ENCODE data around the gene ZNF710. TPM values are rescaled to one million over a fixed set of nuclear protein-coding genes. Genes with fewer than 3 reads are reported as not detected.

The ZNF710 gene
- total and polyA plus RNA-seq, 2 donors (not counting 3 experiments of a cell fraction or from before 2014, with no cell fraction given), result 8.9 to 32.4 TPM

DNA sequence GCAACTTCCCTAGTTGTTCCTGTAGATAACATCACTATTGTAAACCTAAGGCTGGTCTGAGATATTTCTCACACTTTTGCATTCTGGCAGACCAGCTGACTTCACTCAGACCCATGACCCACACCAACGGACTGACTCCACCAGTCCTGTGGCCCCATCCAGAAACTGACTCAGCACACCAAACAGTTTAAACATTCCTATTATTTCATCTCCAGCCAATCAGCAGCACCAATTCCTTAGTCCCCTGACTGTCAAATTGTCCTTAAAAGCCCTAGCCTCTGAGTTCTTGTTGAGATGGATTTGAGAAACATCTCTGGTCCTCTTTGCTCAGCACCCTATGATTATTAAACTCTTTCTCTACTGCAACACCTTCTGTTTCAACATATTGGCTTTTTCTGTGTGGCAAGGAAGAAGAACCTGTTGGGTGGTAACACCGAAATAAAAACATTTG, 113.4 kb downstream of the ZNF710 start:
- CTCF ChIA-PET, result no interaction called here
- peaks cover 2% of the 10 kb centered on the region for H3K9me3 ChIP-seq (replicated peaks; ENCODE audit: control insufficient read depth, insufficient read depth, low read length)
- no peak for FAIRE-seq
- no peaks in the 10 kb centered on the region for H3K36me3 ChIP-seq (ENCODE audit: control insufficient read depth in 2 of 2, extremely low read depth in 1 of 2, insufficient read depth in 2 of 2, low read length in 2 of 2)
- no peaks in the 10 kb centered on the region for H4K20me1 ChIP-seq (replicated peaks; ENCODE audit: control insufficient read depth, extremely low read depth, insufficient read depth, low read length)
- no peak overlapping the region for H2AFZ ChIP-seq (ENCODE audit: low read depth, low read length)
- H3K27ac ChIP-seq (ENCODE audit: insufficient read depth, low read depth, low read length), result no peak overlapping the region
- POLR2A ChIA-PET, result no interaction called here
- dilution Hi-C loops (cut with MboI; ENCODE audit: extremely low pct_ligation_motif_present, low sequenced_read_pairs), result no loop called here
- H3K4me2 ChIP-seq (ENCODE audit: insufficient read depth, low read length), result no peak overlapping the region
- H3K4me1 ChIP-seq (ENCODE audit: control insufficient read depth, extremely low read depth, insufficient read depth, low read length), result no peaks in the 10 kb centered on the region
- no peak overlapping the region for H3K4me3 ChIP-seq (replicated peaks in 1 of 3; ENCODE audit: insufficient read depth in 1 of 3, low read depth in 1 of 3, low read length in 3 of 3)
- H3K9me1 ChIP-seq (replicated peaks; ENCODE audit: control insufficient read depth, extremely low read depth, insufficient read depth, low read length), result no peaks in the 10 kb centered on the region
- intact Hi-C loops (cut with micrococcal nuclease), result no loop called here
- H3K79me2 ChIP-seq (ENCODE audit: control insufficient read depth, insufficient read depth, low read length), result no peaks in the 10 kb centered on the region
- no TSS peak for BruUV-seq (replicated peaks)
- TF ChIP-seq MYC (IDR thresholded peaks at IDR 0.05; ENCODE audit: low read depth, low read length) (no peak), EZH2 (IDR thresholded peaks at IDR 0.05; ENCODE audit: borderline replicate concordance, low read depth, low read length, severe bottlenecking) (no peak), MAX (IDR thresholded peaks at IDR 0.05; ENCODE audit: insufficient read depth, insufficient read length) (no peak), POLR2AphosphoS5 (IDR thresholded peaks at IDR 0.05; ENCODE audit: insufficient read depth, low read depth, low read length) (no peak), POLR2A (IDR thresholded peaks at IDR 0.05; ENCODE audit: low read depth, low read length) (no peak)
- H3K27me3 ChIP-seq (ENCODE audit: control insufficient read depth in 2 of 2, insufficient read depth in 2 of 2, low read length in 2 of 2), result peaks cover 1 to 2% of the 10 kb centered on the region in 2 experiments
- H3K9ac ChIP-seq (replicated peaks; ENCODE audit: extremely low read depth, insufficient read depth, low read length), result no peak overlapping the region
- DNase-seq (ENCODE audit: low read depth, low spot score), result no peak

- H3K9ac ChIP-seq (replicated peaks; ENCODE audit: extremely low read depth, insufficient read depth, low read length), result no peak overlapping the region
- no peaks in the 10 kb centered on the region for H3K36me3 ChIP-seq (ENCODE audit: control insufficient read depth in 2 of 2, extremely low read depth in 1 of 2, insufficient read depth in 2 of 2, low read length in 2 of 2)
- H3K79me2 ChIP-seq (ENCODE audit: control insufficient read depth, insufficient read depth, low read length), result no peaks in the 10 kb centered on the region
- FAIRE-seq (no peak), DNase-seq (ENCODE audit: low read depth, low spot score) (no peak)
- TF ChIP-seq JUN (IDR thresholded peaks at IDR 0.05; ENCODE audit: borderline replicate concordance, insufficient read depth, insufficient read length, low read depth) (no peak), MYC (IDR thresholded peaks at IDR 0.05; ENCODE audit: low read depth, low read length) (no peak), GATA2 (IDR thresholded peaks at IDR 0.05; ENCODE audit: insufficient read depth, insufficient read length, low read depth, low read length) (no peak), EZH2 (IDR thresholded peaks at IDR 0.05; ENCODE audit: borderline replicate concordance, low read depth, low read length, severe bottlenecking) (no peak), POLR2AphosphoS5 (IDR thresholded peaks at IDR 0.05; ENCODE audit: insufficient read depth, low read depth, low read length) (no peak), MAX (IDR thresholded peaks at IDR 0.05; ENCODE audit: insufficient read depth, insufficient read length) (no peak), POLR2A (IDR thresholded peaks at IDR 0.05; ENCODE audit: low read depth, low read length) (no peak), FOS (IDR thresholded peaks at IDR 0.05; ENCODE audit: borderline replicate concordance, insufficient read depth, low read length) (no peak)
- TF ChIP-seq, protein P1, sequence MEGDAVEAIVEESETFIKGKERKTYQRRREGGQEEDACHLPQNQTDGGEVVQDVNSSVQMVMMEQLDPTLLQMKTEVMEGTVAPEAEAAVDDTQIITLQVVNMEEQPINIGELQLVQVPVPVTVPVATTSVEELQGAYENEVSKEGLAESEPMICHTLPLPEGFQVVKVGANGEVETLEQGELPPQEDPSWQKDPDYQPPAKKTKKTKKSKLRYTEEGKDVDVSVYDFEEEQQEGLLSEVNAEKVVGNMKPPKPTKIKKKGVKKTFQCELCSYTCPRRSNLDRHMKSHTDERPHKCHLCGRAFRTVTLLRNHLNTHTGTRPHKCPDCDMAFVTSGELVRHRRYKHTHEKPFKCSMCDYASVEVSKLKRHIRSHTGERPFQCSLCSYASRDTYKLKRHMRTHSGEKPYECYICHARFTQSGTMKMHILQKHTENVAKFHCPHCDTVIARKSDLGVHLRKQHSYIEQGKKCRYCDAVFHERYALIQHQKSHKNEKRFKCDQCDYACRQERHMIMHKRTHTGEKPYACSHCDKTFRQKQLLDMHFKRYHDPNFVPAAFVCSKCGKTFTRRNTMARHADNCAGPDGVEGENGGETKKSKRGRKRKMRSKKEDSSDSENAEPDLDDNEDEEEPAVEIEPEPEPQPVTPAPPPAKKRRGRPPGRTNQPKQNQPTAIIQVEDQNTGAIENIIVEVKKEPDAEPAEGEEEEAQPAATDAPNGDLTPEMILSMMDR (IDR thresholded peaks at IDR 0.05; ENCODE audit: extremely low read depth in 1 of 2, insufficient read depth in 1 of 2, low read depth in 1 of 2, low read length in 2 of 2), result no peak
- H3K4me2 ChIP-seq (ENCODE audit: insufficient read depth, low read length), result no peak overlapping the region
- H3K9me3 ChIP-seq (replicated peaks; ENCODE audit: control insufficient read depth, insufficient read depth, low read length), result peaks cover 2% of the 10 kb centered on the region
- CTCF ChIA-PET, result no interaction called here
- no peaks in the 10 kb centered on the region for H4K20me1 ChIP-seq (replicated peaks; ENCODE audit: control insufficient read depth, extremely low read depth, insufficient read depth, low read length)
- dilution Hi-C loops (cut with MboI; ENCODE audit: extremely low pct_ligation_motif_present, low sequenced_read_pairs), result no loop called here
- no peak overlapping the region for H3K27ac ChIP-seq (ENCODE audit: insufficient read depth, low read depth, low read length)
- no peak overlapping the region for H2AFZ ChIP-seq (ENCODE audit: low read depth, low read length)
- intact Hi-C loops (cut with micrococcal nuclease), result no loop called here
- POLR2A ChIA-PET, result no interaction called here
- no peak overlapping the region for H3K4me3 ChIP-seq (replicated peaks in 1 of 3; ENCODE audit: insufficient read depth in 1 of 3, low read depth in 1 of 3, low read length in 3 of 3)
- no TSS peak for BruUV-seq (replicated peaks)
- H3K4me1 ChIP-seq (ENCODE audit: control insufficient read depth, extremely low read depth, insufficient read depth, low read length), result no peaks in the 10 kb centered on the region
- no peaks in the 10 kb centered on the region for H3K9me1 ChIP-seq (replicated peaks; ENCODE audit: control insufficient read depth, extremely low read depth, insufficient read depth, low read length)
- H3K27me3 ChIP-seq (ENCODE audit: control insufficient read depth in 2 of 2, insufficient read depth in 2 of 2, low read length in 2 of 2), result peaks cover 2 to 4% of the 10 kb centered on the region in 2 experiments
Observed at GRCh38 chr15:90115783-90116182, 114.7 kb downstream of the ZNF710 start.
